GM23248 (cell line): ENCODE measurements around the gene VTCN1. TPM values are rescaled to one million over a fixed set of nuclear protein-coding genes. Genes with fewer than 3 reads are reported as not detected.
"Not testable (repeated sequence)": the region's sequence is repeated elsewhere in the genome, so short reads cannot be mapped to it uniquely, and the experiment has no call there.

Source experiments
- DNase-seq: peaks from one replicate; pipeline ENCODE4 v3.0.0-alpha.2; 2015
- H2AFZ ChIP-seq: fragments of 200-600 bp; sonication (generic); 2 replicates; pipeline ENCODE4 v1.6.1; 2016; ENCODE audit warnings: antibody characterized with exemption
- H3F3A ChIP-seq: fragments of 200-600 bp; sonication (generic); 2 replicates; pipeline ENCODE4 v1.6.1; 2016; ENCODE audit warnings: mild to moderate bottlenecking, antibody characterized with exemption, mixed run types; ENCODE audit not compliant: insufficient read depth
- H3K27ac ChIP-seq: fragments of 200-600 bp; sonication (generic); 2 replicates; pipeline ENCODE4 v1.5.1; 2016; ENCODE audit warnings: mild to moderate bottlenecking
- H3K27me3 ChIP-seq: fragments of 200-600 bp; sonication (generic); replicated peaks from 2 replicates; pipeline ENCODE4 v1.6.1; 2016; ENCODE audit warnings: mild to moderate bottlenecking; ENCODE audit not compliant: insufficient read depth
- H3K36me3 ChIP-seq: fragments of 200-600 bp; sonication (generic); 2 replicates; pipeline ENCODE4 v1.6.1; 2016; ENCODE audit warnings: low read depth, mild to moderate bottlenecking
- H3K4me1 ChIP-seq: fragments of 200-600 bp; sonication (generic); 2 replicates; pipeline ENCODE4 v1.6.1; 2016; ENCODE audit warnings: mild to moderate bottlenecking; ENCODE audit not compliant: insufficient read depth
- H3K4me2 ChIP-seq: fragments of 200-600 bp; sonication (generic); one replicate; pipeline ENCODE4 v1.6.1; 2016; ENCODE audit warnings: mild to moderate bottlenecking; ENCODE audit not compliant: unreplicated experiment
- H3K4me3 ChIP-seq: fragments of 200-600 bp; sonication (generic); 2 replicates; pipeline ENCODE4 v1.5.1; 2016; ENCODE audit warnings: mild to moderate bottlenecking
- H3K79me2 ChIP-seq: fragments of 200-600 bp; sonication (generic); 2 replicates; pipeline ENCODE4 v1.6.1; 2016; ENCODE audit warnings: mild to moderate bottlenecking; ENCODE audit not compliant: insufficient read depth
- H3K9ac ChIP-seq: fragments of 200-600 bp; sonication (generic); 2 replicates; pipeline ENCODE4 v1.6.1; 2016; ENCODE audit warnings: mild to moderate bottlenecking
- H3K9me2 ChIP-seq: fragments of 200-600 bp; sonication (generic); 2 replicates; pipeline ENCODE4 v1.6.1; 2016; ENCODE audit warnings: mixed run types, mild to moderate bottlenecking, moderate library complexity; ENCODE audit not compliant: insufficient read depth
- H3K9me3 ChIP-seq: fragments of 200-600 bp; sonication (generic); one replicate; pipeline ENCODE4 v1.6.1; 2017; ENCODE audit warnings: low read depth
- H4K20me1 ChIP-seq: fragments of 200-600 bp; sonication (generic); 2 replicates; pipeline ENCODE4 v1.6.0; 2016; ENCODE audit not compliant: insufficient read depth
- EZH2 ChIP-seq: fragments of 200-600 bp; sonication (generic); IDR thresholded peaks from 2 replicates; pipeline ENCODE4 v1.6.1; 2018; ENCODE audit warnings: antibody characterized with exemption, mild to moderate bottlenecking; ENCODE audit not compliant: insufficient read depth, poor library complexity, severe bottlenecking
- EZH2phosphoT487 ChIP-seq: fragments of 200-600 bp; sonication (generic); IDR thresholded peaks from 2 replicates; pipeline ENCODE4 v1.6.1; 2018; ENCODE audit warnings: antibody characterized with exemption, moderate library complexity, mild to moderate bottlenecking, low read depth; ENCODE audit not compliant: insufficient read depth
- WGBS, 2 experiments: methylation state at CpG; one replicate each; pipeline ENCODE4 v1.1.6; 2015 to 2017; ENCODE audit warnings: low lambda C conversion rate in 2 of 2, low coverage in 1 of 2; ENCODE audit errors: missing lambda C conversion rate in 2 of 2; 5-methylcytosine and 5-hydroxymethylcytosine counted together
- in situ Hi-C: fragments of 300-500 bp; cut with MboI; formaldehyde crosslinking; loops from 2 replicates; pipeline ENCODE4 v1.15.0; 2020
- polyA plus RNA-seq: library from polyadenylated mRNA; unstranded; fragments of >200 nt; fragmentation: Nextera tagmentation; extraction: Ambion mirVana; gene quantifications from 2 replicates; pipeline ENCODE4 v1.2.1, GENCODE V29; 2016
- total RNA-seq: library from RNA; depleted of rRNA; stranded (reverse); fragments of >200 nt; shearing (Covaris generic); gene quantifications from 2 replicates; pipeline ENCODE4 v1.2.3, GENCODE V29; 2014

The VTCN1 gene
- total and polyA plus RNA-seq, 2 experiments from 2014 or later, result not detected

DNA sequence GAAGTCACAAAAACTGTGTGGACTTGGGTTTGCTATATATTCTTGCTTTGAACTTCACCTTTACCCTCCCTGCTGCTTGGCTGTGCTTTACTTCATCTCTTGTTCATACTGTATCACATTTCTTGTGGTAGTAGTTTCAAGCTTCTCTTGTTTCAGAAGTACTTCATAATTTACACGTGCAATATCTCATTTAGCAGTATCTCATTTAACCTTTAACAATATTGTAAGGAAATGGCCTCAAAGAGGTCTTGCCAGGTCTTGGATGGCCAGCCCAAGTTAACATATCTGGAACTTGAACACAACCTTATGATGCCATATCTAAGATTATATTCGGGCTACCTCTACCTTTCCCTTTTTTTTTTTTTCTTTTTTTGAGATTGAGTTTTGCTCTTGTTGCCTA lies 87.5 kb downstream of the VTCN1 start:
- no peak for DNase-seq
- Histone ChIP-seq H3K9ac (no peak overlapping the region), H3K9me3 (no peaks in the 10 kb centered on the region), H3K79me2 (no peaks in the 10 kb centered on the region), H4K20me1 (no peaks in the 10 kb centered on the region), H3K27me3 (no peaks in the 10 kb centered on the region), H3F3A (no peaks in the 10 kb centered on the region), H3K9me2 (no peaks in the 10 kb centered on the region), H3K4me2 (no peak overlapping the region), H3K36me3 (no peaks in the 10 kb centered on the region), H3K4me3 (no peak overlapping the region), H3K27ac (no peak overlapping the region), H2AFZ (no peak overlapping the region), H3K4me1 (peaks cover 7% of the 10 kb centered on the region)
- in situ Hi-C loops, result loop anchor here (5.0 kb wide), 1 partner anchor 51 kb away; no protein-coding TSS in a partner anchor
- 93 to 94% methylated on average over 2 of the region's 2 CpGs for WGBS, 2 experiments
- TF ChIP-seq EZH2phosphoT487, result no peak
- no peak for TF ChIP-seq EZH2

DNA sequence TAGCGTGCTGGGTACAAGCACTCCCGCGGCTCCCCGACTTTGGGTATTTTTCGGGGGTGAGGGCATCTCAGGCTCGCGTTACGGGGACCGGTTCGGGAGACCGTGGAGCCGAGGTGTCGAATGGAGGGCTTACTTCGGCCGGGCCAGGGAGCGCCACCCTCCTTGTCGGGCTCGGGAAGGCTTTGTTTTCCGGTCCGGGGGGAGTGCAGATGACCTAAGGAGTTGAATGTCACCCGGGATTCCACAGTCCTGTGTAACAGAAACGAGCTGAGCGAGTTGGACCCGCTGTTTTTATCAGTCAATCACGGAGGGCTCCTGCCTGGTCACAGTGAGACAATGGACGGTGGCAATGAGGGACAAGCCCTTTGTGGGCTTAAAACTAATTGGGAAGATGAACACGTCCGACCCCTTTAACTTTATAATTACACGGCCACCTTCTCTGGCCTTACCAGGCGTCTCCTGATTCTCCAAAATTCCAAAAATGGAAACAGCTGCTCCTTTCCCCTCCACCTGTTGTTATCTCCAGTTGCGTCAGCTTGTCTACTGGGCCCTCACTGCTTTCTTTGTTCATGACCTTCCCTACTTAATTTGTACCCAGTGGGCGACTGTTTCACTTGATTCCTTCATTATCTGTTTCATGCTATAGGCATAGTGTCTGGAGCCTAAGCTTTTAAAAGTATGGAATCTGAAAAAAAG lies 88.2 kb downstream of the VTCN1 start:
- H3K4me2 ChIP-seq, result peak overlapping the region; percentile 64
- no peaks in the 10 kb centered on the region for H3K9me2 ChIP-seq
- H3K27ac ChIP-seq, result no peak overlapping the region
- H3K4me3 ChIP-seq, result peak overlapping the region; percentile 81
- no peak for TF ChIP-seq EZH2phosphoT487
- no peak for TF ChIP-seq EZH2
- no peaks in the 10 kb centered on the region for H3F3A ChIP-seq
- in situ Hi-C loops, result loop anchor here (5.0 kb wide), 1 partner anchor 50 kb away; no protein-coding TSS in a partner anchor
- H3K27me3 ChIP-seq, result no peaks in the 10 kb centered on the region
- no peaks in the 10 kb centered on the region for H4K20me1 ChIP-seq
- H3K79me2 ChIP-seq, result no peaks in the 10 kb centered on the region
- H3K36me3 ChIP-seq, result no peaks in the 10 kb centered on the region
- 28 to 36% methylated on average over 29 to 32 of the region's 32 CpGs for WGBS, 2 experiments
- peak overlapping the region; percentile 83 for H2AFZ ChIP-seq
- no peaks in the 10 kb centered on the region for H3K4me1 ChIP-seq
- no peak for DNase-seq
- H3K9ac ChIP-seq, result peak overlapping the region; percentile 84
- H3K9me3 ChIP-seq, result no peaks in the 10 kb centered on the region

DNA sequence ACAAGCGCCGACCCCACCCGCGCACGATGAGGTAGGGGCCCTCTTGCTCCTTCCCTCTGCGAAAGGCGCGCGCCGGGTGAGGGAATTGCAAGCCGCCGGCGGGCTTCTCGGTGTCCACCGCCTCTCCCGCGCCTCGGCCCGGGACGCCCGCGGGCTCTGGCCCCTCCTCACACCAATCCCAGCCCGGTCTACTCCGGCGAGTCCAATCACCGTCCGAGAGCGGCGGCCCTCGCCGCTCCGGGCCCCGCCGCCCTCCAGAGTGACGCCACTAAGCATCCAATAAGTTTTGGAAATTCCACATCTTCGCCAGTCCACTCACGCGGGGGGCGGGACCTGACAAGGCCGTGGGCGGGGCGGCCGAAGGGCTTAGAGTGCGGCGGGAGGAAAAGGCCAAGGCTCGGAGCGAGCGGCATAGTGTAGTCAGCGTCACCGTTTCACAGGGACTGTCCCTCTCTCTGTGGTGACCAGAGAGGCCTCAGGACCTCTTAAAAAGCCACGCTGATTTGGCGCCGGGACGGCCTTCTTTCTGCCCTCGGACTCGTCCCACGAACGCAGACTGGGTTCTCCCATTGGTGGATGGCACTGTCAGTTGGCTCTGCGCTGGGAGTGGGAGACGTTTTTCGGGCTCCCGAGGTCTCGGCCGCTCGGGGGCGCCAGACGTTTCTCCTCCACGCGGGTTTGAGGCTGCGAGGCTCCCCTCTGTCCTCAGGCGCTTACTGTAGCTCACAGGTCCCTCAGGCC lies 89.0 kb downstream of the VTCN1 start, which contains the start of gene TRIM45:
TSS of gene TRIM45 (minus strand) at position 161 of the 741 bp plus-strand sequence. CDS start 548 bp downstream, outside the sequence.
- H4K20me1 ChIP-seq, result no peaks in the 10 kb centered on the region
- H3K9me2 ChIP-seq, result no peaks in the 10 kb centered on the region
- WGBS, 2 experiments, result 1% methylated on average over 68 to 71 of the region's 71 CpGs
- H3K79me2 ChIP-seq, result no peaks in the 10 kb centered on the region
- in situ Hi-C loops, result loop anchor here (5.0 kb wide), 1 partner anchor 49 kb away; no protein-coding TSS in a partner anchor
- no peaks in the 10 kb centered on the region for H3K27me3 ChIP-seq
- H3K27ac ChIP-seq, result peak within 1 kb of the TSS; percentile 76
- peak within 1 kb of the TSS; percentile 84 for H3K9ac ChIP-seq
- TF ChIP-seq EZH2 (no peak), EZH2phosphoT487 (no peak)
- no peaks in the 10 kb centered on the region for H3K4me1 ChIP-seq
- peak within 1 kb of the TSS; percentile 64 for H3K4me2 ChIP-seq
- no peaks in the 10 kb centered on the region for H3K9me3 ChIP-seq
- peak within 1 kb of the TSS; percentile 81 for H3K4me3 ChIP-seq
- H2AFZ ChIP-seq, result peak within 1 kb of the TSS; percentile 83
- peak; percentile 99 for DNase-seq
- H3F3A ChIP-seq, result no peaks in the 10 kb centered on the region
- no peaks in the 10 kb centered on the region for H3K36me3 ChIP-seq

DNA sequence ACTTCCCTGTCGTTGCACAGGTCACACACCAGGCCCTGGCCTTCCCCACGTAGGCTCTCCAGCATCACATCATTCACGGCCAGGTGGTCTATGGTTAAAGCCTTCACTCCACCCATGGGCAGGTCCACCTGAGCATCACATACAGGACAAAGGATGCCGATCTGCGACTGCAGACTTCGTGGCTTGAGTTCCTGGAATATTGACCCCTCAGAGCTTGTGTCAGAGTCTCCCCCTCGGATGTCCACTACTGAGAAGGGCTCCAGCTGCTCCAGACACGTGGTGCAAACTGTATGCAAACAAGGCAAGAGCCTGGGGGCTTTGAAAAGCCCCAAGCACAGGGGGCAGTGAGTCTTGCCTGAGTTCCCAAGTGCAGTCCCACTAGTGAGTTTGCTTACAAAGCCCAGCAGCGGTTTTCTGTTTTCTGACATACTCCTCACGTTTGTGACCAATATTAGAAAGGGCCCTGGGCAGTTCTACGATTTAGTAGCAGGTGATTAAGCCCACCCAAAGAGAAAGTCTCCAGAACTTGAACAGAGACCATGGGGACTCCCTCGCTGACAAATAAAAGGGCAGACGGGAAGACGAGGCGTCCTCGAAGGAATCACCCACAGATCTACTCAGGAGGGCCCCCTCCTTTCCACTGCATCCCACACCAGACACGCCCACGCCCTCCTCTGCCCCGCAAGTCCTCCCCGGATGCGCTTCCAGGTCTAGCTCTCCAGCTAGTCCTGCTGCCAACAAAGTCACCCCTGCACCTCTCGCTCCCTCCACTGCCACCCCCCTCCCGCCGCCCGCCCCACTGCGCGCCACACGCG lies 89.7 kb downstream of the VTCN1 start:
- peak overlapping the region; percentile 56 for H3K4me2 ChIP-seq
- peak; percentile 81 for DNase-seq
- no peaks in the 10 kb centered on the region for H4K20me1 ChIP-seq
- 22 to 29% methylated on average over 21 to 29 of the region's 29 CpGs for WGBS, 2 experiments
- in situ Hi-C loops, result loop anchor here (5.0 kb wide), 1 partner anchor 49 kb away; no protein-coding TSS in a partner anchor
- H2AFZ ChIP-seq, result peak overlapping the region; percentile 83
- H3K79me2 ChIP-seq, result no peaks in the 10 kb centered on the region
- TF ChIP-seq EZH2, result no peak
- no peaks in the 10 kb centered on the region for H3K4me1 ChIP-seq
- H3K27me3 ChIP-seq, result no peaks in the 10 kb centered on the region
- H3K4me3 ChIP-seq, result peak overlapping the region; percentile 81
- H3K36me3 ChIP-seq, result no peaks in the 10 kb centered on the region
- H3K9ac ChIP-seq, result peak overlapping the region; percentile 84
- no peaks in the 10 kb centered on the region for H3K9me2 ChIP-seq
- H3K27ac ChIP-seq, result peak overlapping the region; percentile 76
- no peaks in the 10 kb centered on the region for H3F3A ChIP-seq
- no peaks in the 10 kb centered on the region for H3K9me3 ChIP-seq

DNA sequence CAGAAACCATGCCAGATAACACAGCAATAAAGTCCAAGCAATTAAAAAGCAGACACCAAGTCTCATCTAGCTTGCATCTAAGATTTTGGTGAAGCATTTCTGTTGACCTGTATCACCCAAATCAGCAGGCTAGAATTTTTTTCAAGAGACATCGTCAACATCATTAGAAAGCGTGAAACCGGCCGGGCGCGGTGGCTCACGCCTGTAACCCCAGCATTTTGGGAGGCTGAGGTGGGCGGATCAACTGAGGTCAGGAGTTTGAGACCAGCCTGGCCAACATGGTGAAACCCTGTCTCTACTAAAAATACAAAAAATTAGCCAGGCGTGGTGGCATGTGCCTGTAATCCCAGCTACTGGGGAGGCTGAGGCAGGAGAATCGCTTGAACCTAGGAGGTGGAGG lies 91.6 kb downstream of the VTCN1 start:
- H3K4me1 ChIP-seq, H3K9me2 ChIP-seq, H3F3A ChIP-seq, H3K79me2 ChIP-seq, H4K20me1 ChIP-seq, in situ Hi-C loops, H3K36me3 ChIP-seq, H3K9me3 ChIP-seq, H3K27ac ChIP-seq, H3K4me2 ChIP-seq, H3K9ac ChIP-seq, H2AFZ ChIP-seq, H3K27me3 ChIP-seq, DNase-seq, H3K4me3 ChIP-seq: not testable (repeated sequence)
- WGBS, 2 experiments, result 94 to 97% methylated on average over 9 to 10 of the region's 10 CpGs
